Right lobe of liver (tissue), 4 donors: Measurements from ENCODE around the gene OPRL1.

Experiments
- CTCF ChIP-seq, 4 donors: fragments of 200-600 bp in 3 of 4; fragments of 450-650 bp in 1 of 4; IDR thresholded peaks; one replicate each; pipeline versions ENCODE4 v1.5.1 to v1.8.0; 2016 to 2022; ENCODE audit warnings: antibody characterized with exemption in 4 of 4, mild to moderate bottlenecking in 2 of 4
- POLR2A ChIP-seq: fragments of 450-650 bp; IDR thresholded peaks from one replicate; pipeline ENCODE4 v1.6.1; 2017; ENCODE audit warnings: antibody characterized with exemption, mild to moderate bottlenecking
- donor health status: DM: no; HTN: no; CAD: no.
- donor health status: DM: no; HTN: no; CAD: no.
- donor health status: DM: no; HTN: yes; CAD: no.

GRCh38 chr20:64036346-64037198 lies 43.3 kb upstream of the OPRL1 start:
- no peak for TF ChIP-seq CTCF (IDR thresholded peaks at IDR 0.05)
- no peak for TF ChIP-seq POLR2A
